Measurements from ENCODE around the gene HNRNPH2.

The HNRNPH2 gene

DNA sequence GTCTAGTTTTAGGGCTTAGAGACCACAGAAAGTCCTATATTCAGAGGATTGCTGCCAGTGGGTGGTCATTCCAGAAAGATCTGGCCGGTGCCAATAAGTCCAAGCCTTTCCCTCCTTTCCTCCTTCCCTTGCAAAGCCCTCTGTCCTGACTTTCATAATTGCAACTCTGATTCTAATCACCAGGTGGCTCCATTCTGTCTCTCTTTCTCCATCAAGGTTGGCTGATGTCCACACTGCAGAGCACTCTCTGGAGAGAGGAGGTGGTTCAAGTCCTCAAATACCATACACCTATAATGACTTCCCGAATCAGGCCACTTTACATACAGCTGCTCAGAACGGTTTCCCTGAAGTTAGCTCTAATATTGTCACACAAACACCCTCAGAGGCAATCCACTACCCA is 54.9 kb downstream of the HNRNPH2 start:
- peak in 1 of 3 donors; percentile 4 for DNase-seq

Data from suppressor macrophage treated with lipopolysaccharide for 1 hour (primary cell).